OCI-LY3 (cell line): Measurements from ENCODE around the gene LRRC26.

Source experiments
- CTCF ChIP-seq: fragments of 200-600, 300-600 bp; sonication (generic); IDR thresholded peaks from 2 replicates; pipeline ENCODE4 v1.5.1; 2014; ENCODE audit warnings: antibody characterized with exemption, low read length, low read depth
- EZH2phosphoT487 ChIP-seq: fragments of 200-600 bp; shearing (Covaris generic); IDR thresholded peaks from 2 replicates; pipeline ENCODE4 v1.6.1; 2018; ENCODE audit warnings: antibody characterized with exemption, mixed run types, low read depth

- TF ChIP-seq CTCF (no peak), EZH2phosphoT487 (no peak)
Observed at GRCh38 chr9:137192448-137192780, 22.6 kb upstream of the LRRC26 start.
